ENCODE data around the gene BNC2.

BNC2 gene

DNA sequence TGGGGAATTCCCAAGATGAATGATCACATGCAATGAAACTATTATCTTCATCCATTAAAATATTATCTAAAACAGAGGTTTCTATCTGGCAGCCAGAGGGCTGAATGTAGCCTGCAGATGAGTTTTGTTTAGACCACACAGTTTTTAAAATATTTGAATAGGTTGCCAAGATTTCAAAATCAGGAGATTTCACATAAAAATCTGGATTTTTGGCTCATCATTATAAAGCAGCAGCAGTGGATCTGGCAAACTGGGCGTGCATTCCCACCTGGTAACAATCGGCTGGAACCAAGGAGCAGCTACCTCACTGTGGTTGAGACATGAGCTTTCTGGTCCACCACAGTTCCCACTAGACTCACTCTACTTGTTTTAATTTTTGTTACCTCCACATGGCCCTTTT is 155.1 kb downstream of the BNC2 start:
- TF ChIP-seq, protein P1, sequence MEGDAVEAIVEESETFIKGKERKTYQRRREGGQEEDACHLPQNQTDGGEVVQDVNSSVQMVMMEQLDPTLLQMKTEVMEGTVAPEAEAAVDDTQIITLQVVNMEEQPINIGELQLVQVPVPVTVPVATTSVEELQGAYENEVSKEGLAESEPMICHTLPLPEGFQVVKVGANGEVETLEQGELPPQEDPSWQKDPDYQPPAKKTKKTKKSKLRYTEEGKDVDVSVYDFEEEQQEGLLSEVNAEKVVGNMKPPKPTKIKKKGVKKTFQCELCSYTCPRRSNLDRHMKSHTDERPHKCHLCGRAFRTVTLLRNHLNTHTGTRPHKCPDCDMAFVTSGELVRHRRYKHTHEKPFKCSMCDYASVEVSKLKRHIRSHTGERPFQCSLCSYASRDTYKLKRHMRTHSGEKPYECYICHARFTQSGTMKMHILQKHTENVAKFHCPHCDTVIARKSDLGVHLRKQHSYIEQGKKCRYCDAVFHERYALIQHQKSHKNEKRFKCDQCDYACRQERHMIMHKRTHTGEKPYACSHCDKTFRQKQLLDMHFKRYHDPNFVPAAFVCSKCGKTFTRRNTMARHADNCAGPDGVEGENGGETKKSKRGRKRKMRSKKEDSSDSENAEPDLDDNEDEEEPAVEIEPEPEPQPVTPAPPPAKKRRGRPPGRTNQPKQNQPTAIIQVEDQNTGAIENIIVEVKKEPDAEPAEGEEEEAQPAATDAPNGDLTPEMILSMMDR (IDR thresholded peaks at IDR 0.05; ENCODE audit: low read depth, low read length, missing control alignments) = no peak
- H3K4me3 ChIP-seq (ENCODE audit: low read depth, low read length) = no peak overlapping the region
- DNase-seq (ENCODE audit: low read depth) = no peak

DNA sequence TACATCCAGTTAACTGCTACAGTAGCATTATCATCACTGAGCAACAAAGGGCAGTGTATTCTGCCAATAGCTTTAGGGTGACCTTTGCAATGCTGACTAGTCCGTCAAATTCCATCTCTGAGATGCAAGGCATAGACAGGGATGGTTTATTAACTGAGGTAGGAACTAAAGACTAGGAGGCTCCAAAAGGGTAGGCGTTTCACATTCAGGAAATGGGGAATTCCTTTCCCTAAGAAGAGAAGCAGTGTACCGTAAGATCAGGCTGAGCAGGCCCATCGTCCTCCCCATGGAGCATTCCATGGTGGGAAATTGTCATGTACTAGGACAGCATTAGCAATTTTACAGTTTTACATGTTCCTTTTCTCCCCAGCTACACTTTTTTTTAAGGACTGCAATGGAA is 157.7 kb downstream of the BNC2 start:
- TF ChIP-seq, protein P1 (IDR thresholded peaks at IDR 0.05; ENCODE audit: low read depth, low read length, missing control alignments) = no peak
- no peak for DNase-seq (ENCODE audit: low read depth)
- no peak overlapping the region for H3K4me3 ChIP-seq (ENCODE audit: low read depth, low read length)

DNA sequence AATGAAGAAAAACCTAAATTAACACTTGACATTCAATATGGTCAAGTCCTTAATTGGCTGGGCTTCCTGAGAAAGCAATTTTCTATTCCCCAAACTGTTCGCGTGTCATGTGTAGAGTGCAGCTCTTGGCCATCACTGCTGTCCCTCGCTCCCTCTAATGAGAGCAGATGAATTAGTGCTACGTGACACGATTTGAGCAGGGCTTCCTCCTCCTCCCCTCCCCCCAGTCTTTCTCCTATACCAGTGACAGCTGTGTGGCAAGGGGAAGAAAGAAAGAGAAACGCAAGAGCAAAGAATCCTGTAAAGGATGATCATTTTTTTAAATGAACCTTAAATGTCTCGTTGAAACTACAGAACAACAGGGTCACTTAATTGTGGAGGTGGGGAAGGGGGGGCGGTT is 159.6 kb downstream of the BNC2 start:
- DNase-seq (ENCODE audit: low read depth) = no peak
- H3K4me3 ChIP-seq (ENCODE audit: low read depth, low read length) = no peak overlapping the region
- TF ChIP-seq, protein P1 (IDR thresholded peaks at IDR 0.05; ENCODE audit: low read depth, low read length, missing control alignments) = no peak

DNA sequence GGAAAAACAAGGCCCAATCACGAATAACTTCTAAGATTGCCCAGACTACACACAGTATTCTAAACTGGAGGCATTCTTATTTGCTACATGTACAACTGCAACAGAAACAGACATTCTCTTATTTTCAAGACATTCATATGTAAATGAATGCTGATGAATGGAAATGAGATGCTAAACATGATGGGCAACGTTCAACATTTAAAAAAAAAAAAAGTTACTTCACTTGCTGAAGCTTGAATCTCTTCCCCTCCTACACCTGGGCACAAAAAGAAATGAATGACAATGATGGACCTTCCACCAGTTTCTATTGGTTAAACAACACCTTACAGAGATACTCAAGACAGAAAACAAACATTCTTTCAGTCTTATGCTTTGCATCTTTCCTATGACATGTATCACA is 160.5 kb downstream of the BNC2 start:
- DNase-seq (ENCODE audit: low read depth) = no peak
- H3K4me3 ChIP-seq (ENCODE audit: low read depth, low read length) = no peak overlapping the region
- TF ChIP-seq, protein P1 (IDR thresholded peaks at IDR 0.05; ENCODE audit: low read depth, low read length, missing control alignments) = no peak

DNA sequence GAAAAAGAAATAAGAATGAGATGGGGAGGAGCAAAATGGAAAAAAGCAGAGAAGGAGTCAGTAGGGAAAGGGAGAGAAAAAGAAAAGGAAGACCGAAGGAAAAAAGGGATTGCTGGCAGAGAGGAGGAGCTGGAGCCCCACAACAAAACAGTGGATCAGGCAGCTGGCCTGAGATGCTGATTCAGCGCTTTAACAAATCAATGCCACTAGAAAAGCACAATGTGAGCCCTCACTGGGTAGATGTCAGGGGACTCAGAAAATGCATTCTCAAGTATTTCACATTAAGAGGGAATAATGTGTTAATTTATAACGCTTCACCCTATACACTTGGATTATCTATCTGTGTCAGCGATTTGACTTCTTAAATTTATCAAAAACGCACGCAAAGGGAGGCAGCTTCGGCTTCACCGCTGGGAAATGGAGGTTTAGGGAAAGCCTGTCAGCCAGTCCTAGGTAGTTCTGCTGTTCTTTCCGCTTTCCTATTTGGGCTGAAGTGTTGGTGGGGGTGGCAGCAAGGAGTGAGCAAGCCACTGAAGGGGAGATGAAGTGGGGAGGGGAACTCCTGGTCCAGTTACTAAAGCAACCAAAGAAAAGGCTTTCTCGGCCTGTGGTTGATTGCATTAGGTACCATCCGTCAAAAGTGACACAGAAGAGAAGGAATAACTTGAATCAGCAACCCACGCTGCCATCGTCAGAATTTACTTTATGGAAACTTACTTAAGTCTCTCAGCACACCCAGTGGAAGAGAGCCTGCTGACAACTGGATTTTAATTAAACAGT is 161.6 kb downstream of the BNC2 start:
- DNase-seq (ENCODE audit: low read depth) = no peak
- no peak overlapping the region for H3K4me3 ChIP-seq (ENCODE audit: low read depth, low read length)
- TF ChIP-seq, protein P1 (IDR thresholded peaks at IDR 0.05; ENCODE audit: low read depth, low read length, missing control alignments) = no peak

DNA sequence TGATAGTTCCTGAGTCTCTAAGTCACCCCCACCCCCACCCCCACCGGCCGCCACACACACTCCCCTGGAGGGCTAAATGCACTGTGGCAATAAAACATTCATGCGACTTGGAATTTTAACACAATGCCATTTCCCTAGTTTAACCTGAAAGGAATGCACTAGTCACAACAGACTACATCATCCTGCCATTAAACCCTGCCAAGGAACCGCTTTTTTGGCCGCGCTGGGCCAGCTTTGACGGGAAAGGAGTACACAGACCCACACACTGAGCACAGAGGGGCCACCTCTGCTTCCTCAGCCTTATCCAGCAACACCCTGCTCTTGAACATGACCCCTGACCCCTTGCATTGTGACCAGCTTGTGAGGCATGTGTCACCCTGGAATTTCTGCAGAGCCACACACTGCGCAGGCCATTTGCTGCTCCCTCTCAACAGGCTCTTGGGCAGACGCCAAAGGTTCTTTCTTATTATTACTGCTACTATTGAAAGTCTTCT is 165.3 kb downstream of the BNC2 start:
- TF ChIP-seq, protein P1 (IDR thresholded peaks at IDR 0.05; ENCODE audit: low read depth, low read length, missing control alignments) = no peak
- no peak overlapping the region for H3K4me3 ChIP-seq (ENCODE audit: low read depth, low read length)
- no peak for DNase-seq (ENCODE audit: low read depth)
